ENCODE data around the gene TCEA2.

The TCEA2 gene

GRCh38 chr20:64047968-64048401 lies 15.0 kb upstream of the TCEA2 start:
- Histone ChIP-seq H3K79me2 (ENCODE audit: insufficient read depth, low read length) (no peaks in the 10 kb centered on the region), H3K27me3 (ENCODE audit: insufficient read depth, low read length, poor library complexity, severe bottlenecking) (no peaks in the 10 kb centered on the region), H3K4me3 (ENCODE audit: low read length, poor library complexity, severe bottlenecking) (no peak overlapping the region), H2AFZ (ENCODE audit: low read length) (no peak overlapping the region), H3F3A (ENCODE audit: low read depth) (no peaks in the 10 kb centered on the region), H3K9ac (ENCODE audit: low read depth, low read length, poor library complexity, severe bottlenecking) (no peak overlapping the region), H4K20me1 (ENCODE audit: insufficient read depth, low read length, poor library complexity, severe bottlenecking) (no peaks in the 10 kb centered on the region), H3K4me1 (ENCODE audit: insufficient read depth, low read length, poor library complexity, severe bottlenecking) (no peaks in the 10 kb centered on the region), H3K9me3 (ENCODE audit: insufficient read depth, low read depth, low read length) (no peaks in the 10 kb centered on the region), H3K9me2 (replicated peaks; ENCODE audit: low read depth, low read length) (no peaks in the 10 kb centered on the region), H3K36me3 (ENCODE audit: insufficient read depth, low read length) (no peaks in the 10 kb centered on the region), H3K4me2 (ENCODE audit: low read depth, low read length, poor library complexity, severe bottlenecking) (no peak overlapping the region)
- TF ChIP-seq EZH2phosphoT487 (IDR thresholded peaks at IDR 0.05; ENCODE audit: borderline replicate concordance) (no peak), CTCF (conservative IDR thresholded peaks at IDR 0.05; ENCODE audit: low read length) (no peak)

GRCh38 chr20:64048402-64049044 lies 14.5 kb upstream of the TCEA2 start:
- Histone ChIP-seq H3F3A (ENCODE audit: low read depth) (no peaks in the 10 kb centered on the region), H3K4me1 (ENCODE audit: insufficient read depth, low read length, poor library complexity, severe bottlenecking) (peaks cover 1% of the 10 kb centered on the region), H3K4me2 (ENCODE audit: low read depth, low read length, poor library complexity, severe bottlenecking) (no peak overlapping the region), H3K4me3 (ENCODE audit: low read length, poor library complexity, severe bottlenecking) (no peak overlapping the region), H4K20me1 (ENCODE audit: insufficient read depth, low read length, poor library complexity, severe bottlenecking) (no peaks in the 10 kb centered on the region), H2AFZ (ENCODE audit: low read length) (no peak overlapping the region), H3K36me3 (ENCODE audit: insufficient read depth, low read length) (no peaks in the 10 kb centered on the region), H3K27me3 (ENCODE audit: insufficient read depth, low read length, poor library complexity, severe bottlenecking) (no peaks in the 10 kb centered on the region), H3K79me2 (ENCODE audit: insufficient read depth, low read length) (no peaks in the 10 kb centered on the region), H3K9me2 (replicated peaks; ENCODE audit: low read depth, low read length) (no peaks in the 10 kb centered on the region), H3K9ac (ENCODE audit: low read depth, low read length, poor library complexity, severe bottlenecking) (no peak overlapping the region), H3K9me3 (ENCODE audit: insufficient read depth, low read depth, low read length) (no peaks in the 10 kb centered on the region)
- TF ChIP-seq EZH2phosphoT487 (IDR thresholded peaks at IDR 0.05; ENCODE audit: borderline replicate concordance) (no peak), CTCF (conservative IDR thresholded peaks at IDR 0.05; ENCODE audit: low read length) (no peak)

DNA sequence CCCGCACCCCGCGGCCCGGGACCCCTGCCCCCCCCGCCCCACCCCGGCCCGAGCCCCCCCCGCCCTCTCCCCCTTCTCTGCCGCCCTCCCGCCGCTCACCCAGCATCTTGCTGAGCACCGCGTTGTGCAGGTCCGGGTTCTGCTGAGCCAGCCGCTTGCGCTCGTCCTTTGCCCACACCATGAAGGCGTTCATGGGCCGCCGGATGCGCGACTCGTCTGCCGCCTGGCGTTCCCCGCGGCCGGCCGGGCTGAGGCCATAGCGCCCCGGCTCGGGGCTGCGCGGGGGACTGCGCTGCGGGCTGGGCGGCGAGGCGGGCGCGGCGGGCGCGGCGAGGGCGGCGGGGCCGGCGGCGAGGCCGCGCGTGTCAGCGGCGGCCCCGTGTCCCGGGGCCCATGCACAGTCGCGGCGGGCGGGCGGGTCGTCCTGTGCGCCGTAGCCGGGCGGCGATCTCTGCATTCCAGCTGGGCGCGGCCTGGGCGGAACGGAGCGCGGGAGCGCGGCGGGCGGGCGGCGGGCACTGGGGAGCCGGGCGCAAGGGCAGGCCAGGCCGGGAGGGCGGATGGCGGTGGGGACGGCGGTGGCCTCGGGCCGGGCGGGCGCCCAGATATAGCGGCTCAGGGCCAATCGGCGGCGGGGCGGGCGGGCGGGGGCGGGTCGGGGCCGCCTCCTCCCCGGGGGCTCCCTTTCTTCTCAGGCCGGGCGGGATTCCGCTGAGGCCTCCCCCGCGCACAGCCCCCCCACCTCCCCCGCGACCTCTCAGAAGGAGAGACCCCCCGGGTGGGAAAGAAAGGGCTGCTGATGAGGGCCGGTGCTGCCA lies 13.7 kb upstream of the TCEA2 start, which contains the start of gene SOX18:
Gene SOX18, minus strand, starts transcription at position 580 of the 818 bp plus-strand sequence. Its CDS starts 123 bp downstream, at position 457.
- peaks cover 8% of the 10 kb centered on the region for H3K4me1 ChIP-seq (ENCODE audit: insufficient read depth, low read length, poor library complexity, severe bottlenecking)
- no peak within 1 kb of the TSS for H3K9ac ChIP-seq (ENCODE audit: low read depth, low read length, poor library complexity, severe bottlenecking)

More for the DNA sequence above, 13.7 kb upstream of the TCEA2 start, which contains the start of gene SOX18:
- H3K4me2 ChIP-seq (ENCODE audit: low read depth, low read length, poor library complexity, severe bottlenecking): no peak within 1 kb of the TSS
- no peaks in the 10 kb centered on the region for H3F3A ChIP-seq (ENCODE audit: low read depth)
- H3K79me2 ChIP-seq (ENCODE audit: insufficient read depth, low read length): no peaks in the 10 kb centered on the region
- H3K9me2 ChIP-seq (replicated peaks; ENCODE audit: low read depth, low read length): no peaks in the 10 kb centered on the region
- TF ChIP-seq EZH2phosphoT487 (IDR thresholded peaks at IDR 0.05; ENCODE audit: borderline replicate concordance) (no peak), CTCF (conservative IDR thresholded peaks at IDR 0.05; ENCODE audit: low read length) (no peak)
- H3K27me3 ChIP-seq (ENCODE audit: insufficient read depth, low read length, poor library complexity, severe bottlenecking): no peaks in the 10 kb centered on the region
- H3K4me3 ChIP-seq (ENCODE audit: low read length, poor library complexity, severe bottlenecking): no peak within 1 kb of the TSS
- H3K9me3 ChIP-seq (ENCODE audit: insufficient read depth, low read depth, low read length): no peaks in the 10 kb centered on the region
- no peak within 1 kb of the TSS for H2AFZ ChIP-seq (ENCODE audit: low read length)
- no peaks in the 10 kb centered on the region for H3K36me3 ChIP-seq (ENCODE audit: insufficient read depth, low read length)
- H4K20me1 ChIP-seq (ENCODE audit: insufficient read depth, low read length, poor library complexity, severe bottlenecking): no peaks in the 10 kb centered on the region
